ENCODE measurements around the gene CYBB. TPM values are rescaled to one million over a fixed set of nuclear protein-coding genes. Genes with fewer than 3 reads are reported as not detected.

CYBB gene
- total RNA-seq, 1 experiment from 2014 or later, result not detected

GRCh38 chrX:37830371-37830770, 50.5 kb downstream of the CYBB start:
- DNase-seq (ENCODE audit: extremely low read depth, low read depth), result no peak

DNA sequence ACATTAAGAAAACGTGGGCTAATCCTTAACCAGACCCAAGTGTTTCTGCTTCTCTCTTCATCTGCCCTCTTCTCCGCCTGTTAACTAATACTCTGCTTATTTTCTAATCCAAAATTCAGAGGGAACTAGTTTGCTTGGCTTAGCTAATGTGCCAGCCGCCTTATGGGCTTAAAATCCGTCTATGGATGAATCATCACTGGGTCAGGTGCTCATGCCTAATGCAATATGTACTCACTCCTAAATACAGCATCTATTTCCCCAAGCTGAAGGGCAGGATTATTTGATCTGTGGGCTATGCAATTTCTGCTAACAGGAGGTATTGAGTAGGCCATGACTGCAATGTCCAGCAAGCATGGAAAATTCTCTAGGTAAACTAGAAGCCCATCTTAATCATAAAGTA, 55.1 kb downstream of the CYBB start:
- DNase-seq (ENCODE audit: extremely low read depth, low read depth), result no peak

- DNase-seq (ENCODE audit: extremely low read depth, low read depth), result no peak
Measured at GRCh38 chrX:37840931-37841330, 61.1 kb downstream of the CYBB start.

GRCh38 chrX:37844622-37845021, 64.8 kb downstream of the CYBB start:
- no peak for DNase-seq (ENCODE audit: extremely low read depth, low read depth)

DNA sequence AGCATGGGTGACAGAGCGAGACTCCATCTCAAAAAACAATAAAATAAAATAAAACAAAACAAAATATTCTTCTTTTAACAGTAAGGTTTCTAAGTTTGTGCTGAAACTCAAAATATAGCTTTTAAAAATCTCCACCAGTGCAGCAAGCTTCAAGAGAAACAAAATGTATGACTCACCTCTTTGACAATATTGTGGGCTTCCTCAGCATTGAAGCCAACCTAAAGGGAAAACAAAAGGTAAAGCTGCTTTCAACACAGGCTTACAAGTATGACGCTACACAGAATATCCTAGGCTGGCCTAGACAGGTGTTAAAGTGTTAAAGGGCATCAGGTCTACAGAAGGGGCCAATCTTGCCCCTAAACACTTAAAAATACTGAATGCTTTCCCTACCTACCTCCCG, 66.3 kb downstream of the CYBB start:
- no peak for DNase-seq (ENCODE audit: extremely low read depth, low read depth)

- no peak for DNase-seq (ENCODE audit: extremely low read depth, low read depth)
Measured at GRCh38 chrX:37846558-37846933, 66.7 kb downstream of the CYBB start.

- peak; percentile 86 for DNase-seq (ENCODE audit: extremely low read depth, low read depth)
Measured at GRCh38 chrX:37846934-37847732, 67.3 kb downstream of the CYBB start, which contains the start of gene DYNLT3. Gene DYNLT3, minus strand, starts transcription at chrX:37847571. Its CDS starts 61 bp downstream, at chrX:37847510.

DNA sequence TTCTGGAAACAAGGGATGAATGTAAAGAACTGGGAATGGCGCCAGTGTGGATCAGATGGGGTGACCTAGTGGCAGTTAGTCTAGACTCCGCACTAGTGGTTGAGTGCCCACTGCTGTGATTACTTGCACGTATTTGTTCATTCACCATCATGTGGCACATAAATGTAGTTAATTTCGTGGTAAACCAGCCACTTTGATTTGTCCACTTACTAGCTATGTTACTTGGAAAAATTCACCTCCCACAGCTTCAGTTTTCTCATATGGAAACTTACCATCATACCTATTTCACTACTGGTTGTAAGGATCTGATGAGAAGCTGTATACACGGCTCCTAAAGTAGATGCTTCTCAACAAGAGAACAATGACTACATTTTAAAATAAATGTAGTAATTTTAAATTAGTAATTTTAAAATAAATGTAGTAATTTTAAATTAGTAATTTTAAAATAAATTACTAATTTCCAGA, 67.9 kb downstream of the CYBB start:
- no peak for DNase-seq (ENCODE audit: extremely low read depth, low read depth)

DNA sequence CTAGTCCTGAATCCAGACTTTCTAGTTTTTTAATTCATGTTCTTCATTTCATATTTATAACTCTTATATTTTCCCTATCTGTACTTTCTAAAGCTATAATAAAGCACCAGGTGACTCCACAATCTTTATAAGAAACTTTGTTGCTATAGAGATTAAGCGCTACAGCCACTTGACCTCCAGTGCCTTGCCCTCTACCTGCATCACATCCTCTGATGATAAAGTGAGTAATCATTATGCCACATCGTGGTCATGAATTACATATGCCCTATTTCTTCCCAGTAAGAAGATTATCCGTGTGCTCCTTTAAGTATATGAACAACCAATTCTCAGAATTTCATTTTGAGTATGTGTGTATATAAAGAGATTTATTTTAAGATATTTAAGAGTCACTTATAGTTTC, 74.3 kb downstream of the CYBB start:
- no peak for DNase-seq (ENCODE audit: extremely low read depth, low read depth)

DNA sequence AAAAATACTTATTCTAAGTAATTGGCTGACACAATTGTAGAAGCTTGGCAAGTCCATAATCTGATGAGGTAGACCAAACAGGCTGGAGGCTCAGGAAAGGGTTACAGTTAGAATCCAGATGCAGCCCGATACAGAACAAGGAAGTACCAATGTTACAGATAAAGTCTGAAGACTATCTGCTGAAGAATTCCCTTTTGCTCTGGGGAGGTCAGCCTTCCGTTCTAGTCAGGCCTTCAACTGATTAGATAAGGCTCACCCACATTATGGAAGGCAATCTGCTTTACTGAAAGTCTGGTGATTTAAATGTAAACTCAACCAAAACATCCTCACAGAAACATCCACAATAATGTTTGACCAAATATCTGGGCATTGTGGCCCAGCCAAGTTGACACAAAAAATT, 74.9 kb downstream of the CYBB start:
- DNase-seq (ENCODE audit: extremely low read depth, low read depth), result no peak

- no peak for DNase-seq (ENCODE audit: extremely low read depth, low read depth)
Measured at GRCh38 chrX:37860721-37861120, 80.9 kb downstream of the CYBB start.

GRCh38 chrX:37862851-37863250, 83.0 kb downstream of the CYBB start:
- no peak for DNase-seq (ENCODE audit: extremely low read depth, low read depth)

Other genes starting within 250 kb of the CYBB start
- gene LANCL3, start 208.4 kb upstream of the CYBB start, total RNA-seq (2014; rRNA removed; shearing (Covaris generic)), result 0.02 TPM in 1 of 2 replicates, not detected in the other
- gene XK, start 94.3 kb upstream of the CYBB start, total RNA-seq (2014; rRNA removed; shearing (Covaris generic)), result 0.61 and 0.62 TPM in 2 replicates
- 63.5 and 69.7 TPM in 2 replicates for gene DYNLT3, start 67.5 kb downstream of the CYBB start, total RNA-seq (2014; rRNA removed; shearing (Covaris generic))
- gene SYTL5, start 226.5 kb downstream of the CYBB start, total RNA-seq (2014; rRNA removed; shearing (Covaris generic)), result 0.05 and 0.17 TPM in 2 replicates